IPS-20b (cell line): ENCODE data around the gene XKR7.

Experiments used
- H3K27ac ChIP-seq: one replicate; pipeline ENCODE4 v1.5.1; 2013; ENCODE audit warnings: low read length
- H3K27me3 ChIP-seq: 2 replicates; pipeline ENCODE4 v1.6.1; 2013; ENCODE audit warnings: mild to moderate bottlenecking, low read length, inconsistent platforms; ENCODE audit not compliant: insufficient read depth
- H3K36me3 ChIP-seq: 2 replicates; pipeline ENCODE4 v1.6.1; 2013; ENCODE audit warnings: low read depth, mild to moderate bottlenecking, inconsistent platforms, low read length, moderate library complexity; ENCODE audit not compliant: insufficient read depth
- H3K4me1 ChIP-seq: 2 replicates; pipeline ENCODE4 v1.6.1; 2013; ENCODE audit warnings: mild to moderate bottlenecking, control low read depth, inconsistent platforms, low read length, moderate library complexity; ENCODE audit not compliant: insufficient read depth
- H3K4me3 ChIP-seq: 2 replicates; pipeline ENCODE4 v1.5.1; 2013; ENCODE audit warnings: mild to moderate bottlenecking, low read length, inconsistent platforms
- H3K9ac ChIP-seq: 2 replicates; pipeline ENCODE4 v1.6.1; 2013; ENCODE audit warnings: low read depth, mild to moderate bottlenecking, inconsistent platforms, low read length, moderate library complexity
- H3K9me3 ChIP-seq: 2 replicates; pipeline ENCODE4 v1.6.1; 2013; ENCODE audit warnings: mild to moderate bottlenecking, low read depth, low read length, inconsistent platforms; ENCODE audit not compliant: insufficient read depth

XKR7 gene

DNA sequence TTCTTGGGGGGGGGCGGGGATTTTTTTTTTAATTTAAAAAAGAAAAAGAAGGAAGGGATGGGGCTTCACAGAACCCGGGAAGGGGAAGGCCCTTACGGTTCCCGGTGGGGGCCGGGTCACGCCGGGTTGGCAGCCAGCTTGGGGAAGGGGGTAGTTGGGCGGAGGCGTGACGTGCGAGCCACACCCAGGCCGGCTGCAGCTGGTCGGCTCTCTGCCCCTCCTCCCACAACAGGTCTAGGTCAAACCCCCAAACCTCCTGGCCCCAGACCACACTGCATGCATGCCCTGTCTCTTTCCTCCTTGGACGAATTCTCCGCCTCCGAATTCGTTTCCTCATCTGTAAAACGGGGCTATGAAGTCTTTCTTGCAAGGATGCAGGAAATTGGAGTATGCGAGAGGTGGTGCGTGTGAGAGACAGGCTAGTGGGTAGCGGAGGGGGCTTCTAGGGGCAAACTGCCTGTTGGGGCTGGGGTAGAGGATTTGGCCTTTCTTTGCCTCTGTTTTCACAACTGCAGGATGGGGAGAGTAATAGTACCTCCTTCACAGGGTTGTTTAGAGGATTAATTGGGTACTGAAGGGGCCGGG, 84.9 kb downstream of the XKR7 start:
- H3K9ac ChIP-seq = no peak overlapping the region
- peak overlapping the region; percentile 65; the same call in 1 of the 2 replicates for H3K4me3 ChIP-seq
- no peaks in the 10 kb centered on the region for H3K36me3 ChIP-seq

More for the DNA sequence above, 84.9 kb downstream of the XKR7 start:
- no peaks in the 10 kb centered on the region for H3K9me3 ChIP-seq
- H3K27ac ChIP-seq = no peak overlapping the region
- no peaks in the 10 kb centered on the region; the same call in 1 of the 2 replicates for H3K4me1 ChIP-seq
- H3K27me3 ChIP-seq = peaks cover 64% of the 10 kb centered on the region
